Measurements from ENCODE around the gene OSTF1.

The OSTF1 gene

DNA sequence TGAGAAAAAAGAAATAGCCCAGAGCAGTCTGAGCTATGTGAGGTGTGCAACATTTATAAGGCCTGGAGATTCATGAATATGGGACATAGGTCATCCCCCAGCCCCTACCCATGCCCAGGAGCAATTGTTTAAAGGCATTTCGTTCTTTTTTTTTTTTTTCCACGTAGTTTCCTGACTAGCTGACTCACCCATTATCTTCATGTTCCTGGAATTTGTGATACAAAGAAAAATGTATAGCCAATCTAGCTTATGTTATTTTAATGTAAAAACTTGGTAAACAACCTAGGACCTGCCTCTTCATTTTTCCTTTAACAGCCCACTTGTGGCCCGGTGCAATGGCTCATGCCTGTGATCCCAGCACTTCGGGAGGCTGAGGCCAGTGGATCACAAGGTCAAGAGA, 81.3 kb downstream of the OSTF1 start:
- DNase-seq, result no peak

DNA sequence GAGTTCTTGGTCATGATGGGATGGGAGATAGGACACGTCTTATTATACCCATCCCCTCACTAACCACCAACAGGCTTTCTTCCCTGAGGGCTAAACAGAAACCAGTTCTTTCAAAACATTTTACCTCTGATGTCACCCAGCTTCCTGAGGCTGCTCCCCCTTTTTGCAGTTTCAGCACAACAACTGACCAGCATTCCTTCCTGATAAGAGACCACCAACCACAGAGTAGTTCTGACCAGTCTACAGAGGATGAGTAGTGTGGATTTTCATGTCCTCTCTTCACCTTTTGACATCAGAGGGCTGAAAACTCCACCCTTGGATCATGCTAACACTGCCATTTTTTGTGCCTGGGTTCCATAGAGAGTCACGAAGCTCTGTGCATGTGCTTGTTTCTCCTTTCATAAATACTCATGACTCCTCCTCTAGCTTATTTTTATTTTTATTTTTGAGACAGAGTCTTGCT, 82.6 kb downstream of the OSTF1 start:
- DNase-seq, result no peak

DNA sequence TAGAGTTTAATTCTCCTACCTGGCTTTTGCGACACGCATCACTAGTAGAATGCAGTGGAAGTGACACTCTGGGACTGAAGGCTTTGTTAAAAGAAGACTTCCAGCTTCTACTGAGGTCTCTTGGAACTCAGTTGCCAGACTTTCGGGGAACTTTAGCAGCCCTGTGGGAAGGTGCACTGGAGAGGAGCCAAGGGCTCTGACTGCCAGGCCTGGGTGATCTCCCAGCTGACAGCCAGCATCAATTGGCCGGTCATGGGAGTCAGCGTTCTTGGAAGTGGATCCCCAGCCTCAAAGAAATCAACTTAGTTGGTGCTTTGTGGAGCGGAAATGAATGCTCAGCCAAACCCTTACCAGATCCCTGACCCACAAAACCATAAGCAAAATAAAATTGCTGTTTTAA, 87.1 kb downstream of the OSTF1 start:
- no peak for DNase-seq

DNA sequence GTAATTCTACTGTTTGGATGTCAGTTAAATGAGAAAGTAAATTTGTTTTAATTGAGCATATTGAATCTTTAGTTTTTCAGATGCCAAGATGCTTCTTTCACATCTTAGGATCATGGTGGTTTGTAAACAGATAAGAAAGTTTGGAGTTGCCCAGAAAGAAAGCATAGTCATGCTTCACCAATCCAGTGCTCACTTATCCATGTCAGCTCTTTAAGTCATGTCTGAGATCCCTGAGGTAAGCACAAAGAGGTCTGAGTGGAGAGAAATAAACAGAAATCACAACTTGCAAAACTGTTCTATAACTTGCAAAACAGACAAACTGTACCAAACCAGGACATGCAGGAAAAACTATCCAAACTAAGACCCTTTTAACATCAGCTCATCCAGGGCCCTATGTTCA, 87.7 kb downstream of the OSTF1 start:
- DNase-seq, result no peak

DNA sequence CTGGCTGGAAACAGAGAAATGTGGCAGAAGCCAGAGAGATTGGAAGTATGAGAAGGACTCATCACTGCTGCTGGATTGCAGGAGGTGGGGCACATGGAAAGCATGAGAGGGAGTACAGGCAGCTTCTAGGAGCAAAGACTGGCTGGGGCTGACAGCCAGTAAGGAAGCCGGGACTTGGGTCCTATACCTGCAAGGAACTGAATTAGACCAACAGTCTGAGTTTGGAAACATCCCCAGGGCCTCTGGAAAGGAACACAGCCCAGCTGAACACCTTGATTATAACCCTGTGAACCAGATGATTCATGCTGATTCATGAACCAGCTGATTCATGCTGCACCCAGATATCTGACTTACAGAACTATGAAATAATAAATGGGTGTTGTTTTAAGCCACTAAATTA, 93.4 kb downstream of the OSTF1 start:
- no peak for DNase-seq

DNA sequence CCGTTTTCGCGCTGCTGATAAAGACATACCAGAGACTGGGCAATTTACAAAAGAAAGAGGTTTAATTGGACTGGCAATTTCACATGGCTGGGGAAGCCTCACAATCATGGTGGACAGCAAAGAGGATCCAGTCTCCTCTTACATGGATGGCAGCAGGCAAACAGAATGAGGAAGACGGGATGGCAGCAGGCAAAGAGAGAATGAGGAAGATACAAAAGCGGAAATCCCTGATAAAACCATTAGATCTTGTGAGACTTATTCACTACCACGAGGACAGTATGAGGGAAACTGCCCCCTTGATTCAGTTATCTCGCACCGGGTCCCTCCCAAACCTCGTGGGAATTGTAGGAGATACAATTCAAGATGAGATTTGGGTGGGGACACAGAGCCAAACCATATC, 95.0 kb downstream of the OSTF1 start:
- no peak for DNase-seq

DNA sequence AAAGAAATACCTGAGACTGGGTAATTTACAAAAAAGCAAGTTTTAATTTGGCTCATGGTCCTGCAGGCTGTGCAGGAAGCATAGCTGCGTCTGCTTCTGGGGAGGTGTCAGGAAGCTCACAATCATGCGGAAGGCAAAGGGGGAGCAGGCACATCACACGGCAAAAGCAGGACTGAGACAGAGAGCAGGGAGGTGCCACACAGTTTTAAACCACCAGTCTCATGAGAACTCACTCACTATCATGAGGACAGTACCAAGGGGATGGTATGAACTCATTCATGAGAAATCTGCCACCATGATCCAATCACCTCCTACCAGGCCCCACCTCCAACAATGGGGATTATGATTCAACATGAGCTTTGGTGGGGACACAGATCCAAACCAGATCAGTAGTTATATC, 96.2 kb downstream of the OSTF1 start:
- no peak for DNase-seq

DNA sequence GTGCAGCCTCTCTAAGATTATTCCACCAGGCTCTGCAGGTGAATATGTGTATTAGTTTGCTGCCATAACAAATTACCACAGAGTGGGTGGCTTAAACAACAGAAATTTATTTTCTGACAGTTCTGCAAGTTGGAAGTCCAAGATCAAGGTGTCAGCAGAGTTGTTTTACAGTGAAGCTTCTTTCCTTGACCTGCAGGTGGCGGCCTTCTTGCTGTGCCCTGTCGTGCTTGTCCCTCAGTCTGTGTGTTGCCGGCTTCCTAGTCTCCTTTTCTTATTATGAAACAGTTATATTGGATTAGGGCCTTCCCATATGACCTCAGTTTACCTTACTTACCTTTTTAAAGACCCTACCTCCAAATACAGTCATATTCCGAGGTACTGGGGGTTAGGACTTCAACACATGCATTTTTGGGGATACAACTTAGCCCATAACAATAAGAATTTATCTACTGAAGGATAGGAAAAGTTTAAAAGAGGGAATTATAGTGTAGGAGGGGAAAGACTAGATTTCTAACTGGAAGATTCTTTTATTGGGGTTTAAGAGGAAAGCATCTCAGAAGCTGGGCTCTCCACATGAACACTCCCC, 97.4 kb downstream of the OSTF1 start:
- no peak for DNase-seq

DNA sequence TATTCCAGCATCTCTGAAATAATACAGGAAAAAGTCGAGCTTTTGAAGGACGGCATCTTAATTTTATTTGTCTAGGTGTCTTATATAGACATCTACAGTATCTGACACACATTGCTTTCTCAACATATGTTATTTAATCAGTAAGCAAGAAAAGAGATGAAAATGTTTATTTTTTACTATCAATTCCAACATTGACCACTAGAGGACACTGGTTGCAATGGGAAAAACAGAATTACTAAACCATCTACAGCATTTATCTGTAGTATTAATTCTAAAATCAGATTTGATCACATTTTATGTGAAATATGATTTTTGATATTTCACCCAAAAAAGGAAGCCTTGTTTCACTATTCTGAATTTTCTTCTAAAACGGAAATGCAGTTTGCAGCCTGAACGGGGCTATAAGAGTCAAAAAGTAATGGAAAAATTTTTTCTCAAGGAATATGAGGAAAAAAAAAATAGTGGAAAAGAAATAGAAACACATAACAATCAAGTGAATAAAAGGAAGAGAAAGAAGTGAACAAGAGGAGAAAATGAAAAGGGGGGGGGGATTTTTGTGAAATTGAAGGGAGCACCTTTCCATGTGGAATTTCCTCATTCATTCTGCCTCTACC, 98.6 kb downstream of the OSTF1 start:
- no peak for DNase-seq

DNA sequence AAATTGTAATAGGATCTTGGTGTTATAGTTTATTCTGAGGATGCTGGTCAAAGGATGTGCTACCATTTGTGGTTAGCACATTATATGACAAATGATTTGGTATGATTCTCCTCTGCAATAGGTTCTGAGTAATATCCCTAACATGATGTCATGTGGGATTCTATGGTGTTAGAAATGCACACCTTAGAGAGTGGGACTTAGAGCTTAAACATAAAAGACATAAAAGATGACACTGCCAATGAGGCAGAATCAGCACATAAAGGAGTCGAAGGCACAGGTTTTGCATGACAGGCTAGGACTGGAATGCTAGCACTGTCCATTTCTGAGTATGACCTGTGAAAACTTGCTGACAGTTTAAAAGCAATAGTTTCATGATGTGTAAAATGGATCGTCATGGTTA, 100.4 kb downstream of the OSTF1 start:
- DNase-seq, result no peak

DNA sequence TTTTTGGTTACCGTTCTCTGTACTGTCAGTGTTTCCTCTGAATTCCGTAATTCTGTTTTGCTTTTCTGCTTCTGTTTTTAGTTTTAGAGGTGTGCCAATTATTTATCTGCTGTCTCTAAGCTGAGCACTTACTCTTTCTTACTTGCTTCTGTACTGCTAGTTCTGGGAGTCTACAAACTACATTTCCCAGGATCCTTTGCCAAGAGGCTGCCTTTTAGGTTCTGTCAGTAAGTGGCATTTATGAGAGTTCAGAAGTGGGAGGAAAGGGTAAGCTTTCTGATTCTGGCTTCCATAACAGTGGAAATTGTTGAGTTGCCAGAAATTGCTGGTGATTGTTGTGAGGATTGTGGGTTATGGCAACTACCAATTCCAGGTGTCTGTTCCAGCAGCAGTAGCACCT, 102.4 kb downstream of the OSTF1 start:
- DNase-seq, result no peak

All from NCI-H1436 treated with DMSO at 0.1 percent for 48 hours (cell line).